Gastroesophageal sphincter (tissue), 4 donors: ENCODE results near the gene CIZ1. TPM values are rescaled to one million over a fixed set of nuclear protein-coding genes. Genes with fewer than 3 reads are reported as not detected.

Experiments
- ATAC-seq: fragments of 150-250 bp; one replicate; pipeline ENCODE4 v1.9.1; 2016; ENCODE audit warnings: mild to moderate bottlenecking, moderate library complexity
- H3K27ac ChIP-seq, 4 donors: fragments of 200-600 bp; sonication (generic) in 3 of 4; 1 replicate in 3 of 4; 2 replicates in 1 of 4; pipeline ENCODE4 v1.5.1; 2016 to 2019
- H3K27me3 ChIP-seq: fragments of 200-600 bp; sonication (generic); one replicate; pipeline ENCODE4 v1.5.1; 2019
- H3K36me3 ChIP-seq, 2 donors: fragments of 200-600 bp; sonication (generic); one replicate each; pipeline ENCODE4 v1.5.1; 2019; ENCODE audit warnings: control low read depth in 1 of 2
- H3K4me1 ChIP-seq, 3 donors: fragments of 200-600 bp; sonication (generic); 1 replicate in 2 of 3; 2 replicates in 1 of 3; pipeline ENCODE4 v1.5.1; 2016 to 2019; ENCODE audit warnings: control low read depth in 2 of 3
- H3K4me3 ChIP-seq, 2 donors: fragments of 200-600 bp; sonication (generic); one replicate each; pipeline ENCODE4 v1.5.1; 2019; ENCODE audit warnings: mild to moderate bottlenecking in 1 of 2, moderate library complexity in 1 of 2
- H3K9me3 ChIP-seq, 3 donors: fragments of 200-600 bp; sonication (generic); one replicate each; pipeline ENCODE4 v1.5.1; 2017 to 2019; ENCODE audit warnings: control low read depth in 2 of 3
- CTCF ChIP-seq, 4 experiments: fragments of 200-600 bp in 2 of 4; fragments of 450-650 bp in 2 of 4; sonication (generic) in 1 of 4; IDR thresholded peaks; one replicate each; pipeline ENCODE4 v1.5.1; 2017 to 2019; ENCODE audit warnings: antibody characterized with exemption in 4 of 4, mild to moderate bottlenecking in 2 of 4, moderate library complexity in 2 of 4
- EP300 ChIP-seq: sonication (generic); formaldehyde crosslinking; IDR thresholded peaks from one replicate; pipeline ENCODE4 v1.6.1; 2017; ENCODE audit warnings: antibody characterized with exemption, mild to moderate bottlenecking
- POLR2A ChIP-seq, 2 donors: fragments of 450-650 bp; IDR thresholded peaks; one replicate each; pipeline ENCODE4 v1.6.1; 2017; ENCODE audit warnings: antibody characterized with exemption in 2 of 2, mild to moderate bottlenecking in 2 of 2, moderate library complexity in 1 of 2
- POLR2AphosphoS5 ChIP-seq: sonication (generic); formaldehyde crosslinking; IDR thresholded peaks from one replicate; pipeline ENCODE4 v1.6.1; 2017; ENCODE audit warnings: antibody characterized with exemption
- WGBS, 2 donors: methylation state at CpG; one replicate each; pipeline ENCODE4 v1.1.5; 2018; ENCODE audit warnings: low coverage in 1 of 2; 5-methylcytosine and 5-hydroxymethylcytosine counted together
- total RNA-seq, 4 donors: library from RNA; depleted of rRNA; stranded (reverse); fragments of >200 nt; gene quantifications; one replicate each; pipeline ENCODE4 v1.1.0, GENCODE V29; 2016

CIZ1 gene
- total RNA-seq, 4 donors from 2014 or later, result 41.7 to 83.9 (median 58.1) TPM

DNA sequence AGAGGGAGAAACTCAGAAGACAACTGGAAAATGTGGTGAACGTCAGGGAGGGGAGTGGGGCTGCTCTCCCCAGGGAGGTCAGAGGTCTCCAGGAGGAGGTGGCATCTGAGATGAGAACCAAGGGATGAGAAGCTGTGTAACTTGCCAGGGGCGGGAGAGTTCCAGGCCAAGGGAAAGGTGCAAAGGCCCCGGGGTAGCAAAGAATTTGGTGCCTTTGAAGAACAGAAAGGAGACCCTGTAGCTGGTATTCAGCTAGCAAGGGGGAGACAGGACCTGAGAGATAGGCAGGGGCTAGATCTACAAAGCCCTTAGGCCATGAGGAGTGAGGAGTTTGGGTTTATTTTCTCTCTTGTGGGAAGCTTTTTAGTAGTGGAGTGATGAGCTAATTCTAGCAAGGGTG is 15.1 kb upstream of the CIZ1 start:
- peak overlapping the region in 1 of 4 donors; percentile 1 for H3K27ac ChIP-seq

DNA sequence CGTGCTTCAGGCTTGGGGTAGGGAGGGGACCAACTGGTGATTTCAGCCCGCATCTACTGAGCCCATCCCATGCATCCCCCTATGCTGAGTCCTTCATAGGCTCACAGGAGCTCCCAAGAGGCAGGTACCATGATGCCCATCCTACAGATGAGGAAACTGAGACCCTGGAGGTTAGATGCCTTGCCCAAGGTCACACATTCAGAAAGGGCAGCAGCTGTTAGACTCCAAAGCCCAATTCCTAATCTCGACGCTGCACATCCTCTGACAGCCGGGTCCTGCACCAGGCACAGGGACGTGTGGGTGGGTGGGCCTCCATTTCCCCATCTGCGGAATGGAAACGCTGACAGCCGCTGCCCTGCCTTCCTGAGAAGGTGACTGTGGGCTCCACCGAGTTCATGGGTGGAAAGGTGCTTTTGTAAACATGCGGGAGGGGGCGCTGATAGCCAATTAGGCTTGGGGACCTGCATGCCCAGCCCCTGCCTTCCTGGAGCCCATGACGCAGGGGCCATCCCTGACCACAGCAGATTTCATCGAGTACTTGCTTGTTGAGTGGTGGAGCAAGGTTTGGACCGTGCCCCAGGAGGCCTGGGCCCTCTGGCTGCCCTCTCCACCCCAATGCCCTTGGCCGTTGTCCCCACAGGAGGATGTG is 14.0 kb upstream of the CIZ1 start:
- Histone ChIP-seq H3K4me3 (no peak overlapping the region), H3K27ac (peak overlapping the region in 1 of 4 donors; percentile 76)
- WGBS, 2 donors, result 71% methylated on average over 9 of the region's 16 CpGs; no CpG with 5 or more reads in 1 of the 2 donors

More for the DNA sequence above, 15.1 kb upstream of the CIZ1 start:
- Histone ChIP-seq H3K4me3 (no peak overlapping the region), H3K9me3 (no peaks in the 10 kb centered on the region), H3K36me3 (no peaks in the 10 kb centered on the region), H3K4me1 (peaks cover 0 to 29% (median 12%) of the 10 kb centered on the region in 3 donors), H3K27me3 (peaks cover 31% of the 10 kb centered on the region)
- TF ChIP-seq POLR2AphosphoS5 (no peak), POLR2A (IDR thresholded peaks at IDR 0.05) (no peak), CTCF (IDR thresholded peaks at IDR 0.05) (no peak), EP300 (no peak)
- ATAC-seq, result no peak
- 80% methylated on average over 3 of the region's 3 CpGs; no CpG with 5 or more reads in 1 of the 2 donors for WGBS, 2 donors

GRCh38 chr9:128204858-128205257 is 13.5 kb upstream of the CIZ1 start:
- no peaks in the 10 kb centered on the region for H3K9me3 ChIP-seq
- H3K27ac ChIP-seq, result peak overlapping the region in 2 of 4 donors; percentile 47 to 76
- WGBS, 2 donors, result 100% methylated on average over 1 of the region's 7 CpGs; no CpG with 5 or more reads in 1 of the 2 donors
- peaks cover 0 to 20% (median 5%) of the 10 kb centered on the region in 3 donors for H3K4me1 ChIP-seq
- H3K36me3 ChIP-seq, result no peaks in the 10 kb centered on the region
- peaks cover 31% of the 10 kb centered on the region for H3K27me3 ChIP-seq
- TF ChIP-seq POLR2A (IDR thresholded peaks at IDR 0.05) (no peak), EP300 (no peak), CTCF (IDR thresholded peaks at IDR 0.05) (no peak), POLR2AphosphoS5 (no peak)
- no peak for ATAC-seq
- peak overlapping the region in 1 of 2 donors; percentile 73 for H3K4me3 ChIP-seq

More for the DNA sequence above, 14.0 kb upstream of the CIZ1 start:
- ATAC-seq, result no peak
- no peaks in the 10 kb centered on the region for H3K36me3 ChIP-seq
- no peaks in the 10 kb centered on the region for H3K9me3 ChIP-seq
- TF ChIP-seq POLR2A (IDR thresholded peaks at IDR 0.05) (no peak), POLR2AphosphoS5 (no peak), CTCF (IDR thresholded peaks at IDR 0.05) (no peak), EP300 (no peak)
- H3K4me1 ChIP-seq, result peaks cover 0 to 21% (median 5%) of the 10 kb centered on the region in 3 donors
- peaks cover 31% of the 10 kb centered on the region for H3K27me3 ChIP-seq

DNA sequence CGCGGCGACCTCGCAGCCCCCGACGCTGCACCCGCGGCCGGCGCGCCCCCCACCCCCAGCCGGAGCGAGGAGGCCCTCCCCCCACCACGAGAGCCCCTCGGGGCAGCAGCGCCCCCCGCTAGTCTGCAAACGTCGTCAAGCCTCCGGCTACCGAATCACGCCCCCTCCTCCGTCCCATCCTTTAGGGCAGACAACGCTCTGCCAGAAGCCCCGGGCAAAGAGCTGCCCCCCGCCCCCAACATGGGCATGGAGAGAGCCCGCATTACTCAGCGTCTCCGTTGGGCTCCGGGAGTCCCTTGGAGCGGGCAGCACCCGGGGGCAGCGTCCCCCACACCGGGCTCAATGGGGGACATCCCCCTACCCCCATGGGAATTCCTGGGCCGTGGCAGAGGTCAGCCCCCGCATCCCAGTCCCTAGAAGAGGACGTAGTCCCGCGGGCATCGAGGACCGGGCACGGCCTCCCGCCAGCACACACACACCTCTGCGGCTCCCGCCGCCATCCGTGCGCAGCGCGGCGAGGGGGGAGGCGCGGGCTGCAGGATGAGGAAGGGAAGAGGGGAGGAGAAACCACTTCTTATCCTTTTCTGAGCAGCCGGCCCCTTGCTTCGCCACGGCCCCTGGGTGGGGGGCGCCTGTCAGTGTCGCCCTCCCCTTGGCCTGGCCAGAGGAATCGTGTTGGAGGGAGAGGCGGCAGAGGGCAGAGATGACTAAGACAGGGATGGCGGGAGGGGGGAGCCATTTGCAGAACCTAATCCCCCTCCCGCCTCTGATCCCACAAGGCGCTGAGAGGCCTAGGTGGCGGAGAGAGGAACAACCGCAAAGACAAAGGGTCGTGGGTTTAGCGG is 12.6 kb upstream of the CIZ1 start:
- peak overlapping the region; percentile 38 to 73 for H3K4me3 ChIP-seq
- no peaks in the 10 kb centered on the region for H3K36me3 ChIP-seq
- WGBS, 2 donors, result 3 to 4% methylated on average over 5 to 7 of the region's 67 CpGs
- TF ChIP-seq CTCF (IDR thresholded peaks at IDR 0.05) (no peak), POLR2A (IDR thresholded peaks at IDR 0.05) (no peak), POLR2AphosphoS5 (no peak), EP300 (no peak)
- peaks cover 31% of the 10 kb centered on the region for H3K27me3 ChIP-seq
- H3K27ac ChIP-seq, result peak overlapping the region in 3 of 4 donors; percentile 47 to 76 (median 55)
- no peaks in the 10 kb centered on the region for H3K9me3 ChIP-seq
- peak; percentile 35 for ATAC-seq
- H3K4me1 ChIP-seq, result peaks cover 0 to 20% (median 5%) of the 10 kb centered on the region in 3 donors
